Transverse colon (tissue), 4 donors: ENCODE results near the gene CACNA1B. TPM values are rescaled to one million over a fixed set of nuclear protein-coding genes. Genes with fewer than 3 reads are reported as not detected.
"Not testable (repeated sequence)": the region's sequence is repeated elsewhere in the genome, so short reads cannot be mapped to it uniquely, and the experiment has no call there.

Source experiments
- DNase-seq: peaks from one replicate; pipeline ENCODE4 v3.0.0-alpha.2; 2019
- H3K27ac ChIP-seq, 4 donors: fragments of 200-600 bp; sonication (generic); 2 replicates each; pipeline ENCODE4 v1.5.1; 2016 to 2018; ENCODE audit warnings: inconsistent platforms in 4 of 4
- H3K27me3 ChIP-seq: fragments of 200-600 bp; sonication (generic); 2 replicates; pipeline ENCODE4 v1.5.1; 2017; ENCODE audit warnings: inconsistent platforms
- H3K36me3 ChIP-seq, 4 donors: fragments of 200-600 bp; sonication (generic); 2 replicates each; pipeline ENCODE4 v1.5.1; 2017 to 2019; ENCODE audit warnings: inconsistent platforms in 4 of 4
- H3K4me1 ChIP-seq, 4 donors: fragments of 200-600 bp; sonication (generic); 2 replicates each; pipeline ENCODE4 v1.5.1; 2017 to 2020; ENCODE audit warnings: inconsistent platforms in 4 of 4
- H3K4me3 ChIP-seq, 4 donors: fragments of 200-600 bp; sonication (generic); 1 replicate in 1 of 4; 2 replicates in 3 of 4; pipeline versions ENCODE4 v1.5.1 to v1.6.1; 2017 to 2019; ENCODE audit warnings: inconsistent platforms in 4 of 4
- H3K9me3 ChIP-seq, 2 donors: fragments of 200-600 bp; sonication (generic); 2 replicates each; pipeline ENCODE4 v1.5.1; 2017 to 2019; ENCODE audit warnings: inconsistent platforms in 2 of 2
- EP300 ChIP-seq: sonication (generic); formaldehyde crosslinking; IDR thresholded peaks from one replicate; pipeline ENCODE4 v1.6.1; 2017; ENCODE audit warnings: antibody characterized with exemption, low read depth
- POLR2A ChIP-seq: fragments of 450-650 bp; IDR thresholded peaks from one replicate; pipeline ENCODE4 v1.6.1; 2016; ENCODE audit warnings: antibody characterized with exemption, mild to moderate bottlenecking, moderate library complexity
- POLR2AphosphoS5 ChIP-seq, 3 donors: sonication (generic); formaldehyde crosslinking; IDR thresholded peaks; one replicate each; pipeline ENCODE4 v1.6.1; 2016; ENCODE audit warnings: antibody characterized with exemption in 3 of 3
- WGBS, 2 donors: methylation state at CpG; one replicate each; pipeline ENCODE4 v1.1.5; 2018; ENCODE audit warnings: low coverage in 1 of 2; 5-methylcytosine and 5-hydroxymethylcytosine counted together
- in situ Hi-C, 4 donors: fragments of 200-750 bp; cut with MboI; loops; one replicate each; pipeline versions ENCODE4 v1.15.0 to v1.15.1; 2017; ENCODE audit warnings: low sequenced_read_pairs in 3 of 4, low pct_ligation_motif_present in 1 of 4, low pct_unique_long_range_greater_than_20kb in 1 of 4
- intact Hi-C: fragments of 100-400 bp; cut with DNase I; formaldehyde crosslinking; loops from one replicate; pipeline ENCODE4 v1.15.1; 2023; ENCODE audit warnings: low total_unique reads
- total RNA-seq, 4 donors: library from RNA; depleted of rRNA; stranded (reverse); fragments of >200 nt; gene quantifications; one replicate each; pipeline ENCODE4 v1.1.0, GENCODE V29; 2016
- TF ChIP-seq, protein P1 (sequence below), 5 experiments: fragments of 200-600 bp in 3 of 5; fragments of 450-650 bp in 2 of 5; sonication (generic) in 3 of 5; IDR thresholded peaks; 1 replicate in 2 of 5; 2 replicates in 3 of 5; pipeline ENCODE4 v1.5.1; 2016 to 2017; ENCODE audit warnings: antibody characterized with exemption in 5 of 5, inconsistent platforms in 3 of 5, mild to moderate bottlenecking in 2 of 5, moderate library complexity in 1 of 5

Gene CACNA1B
- total RNA-seq, 4 donors from 2014 or later, result 0.27 to 0.40 (median 0.35) TPM

- intact Hi-C loops (no loop called here), in situ Hi-C loops (no loop called here)
- Histone ChIP-seq H3K27ac (no peak overlapping the region), H3K4me3 (no peak overlapping the region), H3K36me3 (no peaks in the 10 kb centered on the region), H3K9me3 (peaks cover 12 to 15% of the 10 kb centered on the region in 2 donors), H3K4me1 (no peaks in the 10 kb centered on the region), H3K27me3 (no peaks in the 10 kb centered on the region)
- TF ChIP-seq EP300 (no peak), POLR2A (no peak), POLR2AphosphoS5 (IDR thresholded peaks at IDR 0.05) (no peak)
- TF ChIP-seq, protein P1, sequence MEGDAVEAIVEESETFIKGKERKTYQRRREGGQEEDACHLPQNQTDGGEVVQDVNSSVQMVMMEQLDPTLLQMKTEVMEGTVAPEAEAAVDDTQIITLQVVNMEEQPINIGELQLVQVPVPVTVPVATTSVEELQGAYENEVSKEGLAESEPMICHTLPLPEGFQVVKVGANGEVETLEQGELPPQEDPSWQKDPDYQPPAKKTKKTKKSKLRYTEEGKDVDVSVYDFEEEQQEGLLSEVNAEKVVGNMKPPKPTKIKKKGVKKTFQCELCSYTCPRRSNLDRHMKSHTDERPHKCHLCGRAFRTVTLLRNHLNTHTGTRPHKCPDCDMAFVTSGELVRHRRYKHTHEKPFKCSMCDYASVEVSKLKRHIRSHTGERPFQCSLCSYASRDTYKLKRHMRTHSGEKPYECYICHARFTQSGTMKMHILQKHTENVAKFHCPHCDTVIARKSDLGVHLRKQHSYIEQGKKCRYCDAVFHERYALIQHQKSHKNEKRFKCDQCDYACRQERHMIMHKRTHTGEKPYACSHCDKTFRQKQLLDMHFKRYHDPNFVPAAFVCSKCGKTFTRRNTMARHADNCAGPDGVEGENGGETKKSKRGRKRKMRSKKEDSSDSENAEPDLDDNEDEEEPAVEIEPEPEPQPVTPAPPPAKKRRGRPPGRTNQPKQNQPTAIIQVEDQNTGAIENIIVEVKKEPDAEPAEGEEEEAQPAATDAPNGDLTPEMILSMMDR (IDR thresholded peaks at IDR 0.05), result no peak
- WGBS, 2 donors, result 49% methylated on average over 3 of the region's 3 CpGs; no CpG with 5 or more reads in 1 of the 2 donors
- no peak for DNase-seq
Observed at GRCh38 chr9:138083873-138084272, 206.3 kb downstream of the CACNA1B start.

- intact Hi-C loops, result no loop called here
- Histone ChIP-seq H3K36me3 (no peaks in the 10 kb centered on the region), H3K4me3 (no peak overlapping the region), H3K4me1 (no peaks in the 10 kb centered on the region), H3K27ac (no peak overlapping the region), H3K9me3 (peaks cover 12 to 15% of the 10 kb centered on the region in 2 donors), H3K27me3 (no peaks in the 10 kb centered on the region)
- no peak for DNase-seq
- in situ Hi-C loops, result no loop called here
- TF ChIP-seq, protein P1 (IDR thresholded peaks at IDR 0.05), result no peak
- no peak for TF ChIP-seq POLR2AphosphoS5 (IDR thresholded peaks at IDR 0.05)
- 86 to 88% methylated on average over 4 of the region's 4 CpGs for WGBS, 2 donors
Observed at GRCh38 chr9:138085568-138085967, 208.0 kb downstream of the CACNA1B start.

GRCh38 chr9:138092057-138092456 is 214.5 kb downstream of the CACNA1B start:
- H3K36me3 ChIP-seq, H3K27ac ChIP-seq, DNase-seq, in situ Hi-C loops, H3K4me3 ChIP-seq, H3K9me3 ChIP-seq, H3K4me1 ChIP-seq, H3K27me3 ChIP-seq: not testable (repeated sequence)
- intact Hi-C loops, result loop anchor here (5.0 kb wide), 1 partner anchor 710 kb away; no protein-coding TSS in a partner anchor
- WGBS, 2 donors, result 72 to 90% methylated on average over 3 to 4 of the region's 4 CpGs

GRCh38 chr9:138094028-138094427 is 216.4 kb downstream of the CACNA1B start:
- intact Hi-C loops (loop anchor here (5.0 kb wide), 1 partner anchor 712 kb away; no protein-coding TSS in a partner anchor), in situ Hi-C loops (no loop called here)
- WGBS, 2 donors, result 82 to 91% methylated on average over 5 of the region's 5 CpGs
- no peaks in the 10 kb centered on the region for H3K4me1 ChIP-seq
- no peaks in the 10 kb centered on the region for H3K36me3 ChIP-seq
- TF ChIP-seq EP300 (no peak), POLR2A (no peak), POLR2AphosphoS5 (IDR thresholded peaks at IDR 0.05) (no peak)
- TF ChIP-seq, protein P1 (IDR thresholded peaks at IDR 0.05), result no peak
- H3K27me3 ChIP-seq, result no peaks in the 10 kb centered on the region
- DNase-seq, result no peak
- no peaks in the 10 kb centered on the region for H3K9me3 ChIP-seq
- no peak overlapping the region for H3K4me3 ChIP-seq
- H3K27ac ChIP-seq, result no peak overlapping the region

GRCh38 chr9:138095813-138096518 is 218.4 kb downstream of the CACNA1B start:
- Histone ChIP-seq H3K4me3 (no peak overlapping the region), H3K27me3 (no peaks in the 10 kb centered on the region), H3K9me3 (no peaks in the 10 kb centered on the region), H3K36me3 (no peaks in the 10 kb centered on the region), H3K4me1 (no peaks in the 10 kb centered on the region), H3K27ac (no peak overlapping the region)
- in situ Hi-C loops, result no loop called here
- intact Hi-C loops, result no loop called here
- 80 to 82% methylated on average over 8 to 14 of the region's 14 CpGs for WGBS, 2 donors
- TF ChIP-seq EP300, result no peak
- TF ChIP-seq, protein P1 (IDR thresholded peaks at IDR 0.05), result no peak
- no peak for TF ChIP-seq POLR2A
- TF ChIP-seq POLR2AphosphoS5 (IDR thresholded peaks at IDR 0.05), result no peak
- DNase-seq, result no peak
